OCI-LY3 (cell line): ENCODE measurements around the gene PLIN4.

Experiments used
- EZH2phosphoT487 ChIP-seq: fragments of 200-600 bp; shearing (Covaris generic); IDR thresholded peaks from 2 replicates; pipeline ENCODE4 v1.6.1; 2018; ENCODE audit warnings: antibody characterized with exemption, mixed run types, low read depth
- TF ChIP-seq, protein P1 (sequence below): fragments of 200-600, 300-600 bp; sonication (generic); IDR thresholded peaks from 2 replicates; pipeline ENCODE4 v1.5.1; 2014; ENCODE audit warnings: antibody characterized with exemption, low read length, low read depth

DNA sequence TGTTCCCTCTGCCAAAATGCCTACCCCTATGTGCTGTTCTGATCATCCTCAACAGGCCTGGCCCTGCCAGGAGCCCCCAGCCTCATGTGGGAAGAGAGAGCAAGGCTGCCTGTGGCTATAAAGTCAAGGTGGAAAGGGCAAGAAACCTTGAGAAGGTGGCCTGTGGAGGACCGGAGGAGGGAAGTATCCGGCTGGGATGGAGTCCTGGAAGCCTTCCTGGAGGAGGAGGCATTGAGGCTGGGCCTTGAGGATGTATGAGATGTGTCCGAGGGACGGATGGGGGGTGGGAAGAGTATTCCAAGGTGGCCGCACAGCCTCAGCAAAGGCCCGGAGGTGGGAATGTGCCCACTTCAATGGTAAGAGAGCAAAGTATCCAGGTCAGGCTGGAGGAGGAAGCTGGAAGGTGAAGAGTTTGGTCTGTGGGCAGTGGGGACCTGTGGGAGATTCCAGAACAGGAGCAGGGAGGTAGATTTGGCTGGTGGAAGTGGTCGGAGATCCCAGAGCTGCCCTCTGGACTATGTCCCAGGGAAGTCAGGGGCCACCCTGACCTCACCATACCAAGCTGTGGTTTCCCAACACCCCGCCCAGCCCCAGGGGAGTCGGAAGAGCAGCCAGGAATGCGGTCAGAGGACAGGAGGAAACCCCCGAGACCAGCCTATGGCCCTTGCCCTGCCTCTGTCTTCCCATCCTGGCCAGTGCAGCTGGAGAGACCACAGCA, 3.0 kb upstream of the PLIN4 start:
- TF ChIP-seq, protein P1, sequence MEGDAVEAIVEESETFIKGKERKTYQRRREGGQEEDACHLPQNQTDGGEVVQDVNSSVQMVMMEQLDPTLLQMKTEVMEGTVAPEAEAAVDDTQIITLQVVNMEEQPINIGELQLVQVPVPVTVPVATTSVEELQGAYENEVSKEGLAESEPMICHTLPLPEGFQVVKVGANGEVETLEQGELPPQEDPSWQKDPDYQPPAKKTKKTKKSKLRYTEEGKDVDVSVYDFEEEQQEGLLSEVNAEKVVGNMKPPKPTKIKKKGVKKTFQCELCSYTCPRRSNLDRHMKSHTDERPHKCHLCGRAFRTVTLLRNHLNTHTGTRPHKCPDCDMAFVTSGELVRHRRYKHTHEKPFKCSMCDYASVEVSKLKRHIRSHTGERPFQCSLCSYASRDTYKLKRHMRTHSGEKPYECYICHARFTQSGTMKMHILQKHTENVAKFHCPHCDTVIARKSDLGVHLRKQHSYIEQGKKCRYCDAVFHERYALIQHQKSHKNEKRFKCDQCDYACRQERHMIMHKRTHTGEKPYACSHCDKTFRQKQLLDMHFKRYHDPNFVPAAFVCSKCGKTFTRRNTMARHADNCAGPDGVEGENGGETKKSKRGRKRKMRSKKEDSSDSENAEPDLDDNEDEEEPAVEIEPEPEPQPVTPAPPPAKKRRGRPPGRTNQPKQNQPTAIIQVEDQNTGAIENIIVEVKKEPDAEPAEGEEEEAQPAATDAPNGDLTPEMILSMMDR, result no peak
- no peak for TF ChIP-seq EZH2phosphoT487
